ENCODE data around the gene POLR1F. TPM values are rescaled to one million over a fixed set of nuclear protein-coding genes. Genes with fewer than 3 reads are reported as not detected.

The POLR1F gene
- total RNA-seq = 4.7 and 6.7 TPM in 2 replicates

GRCh38 chr7:19708397-19709248 lies at the start of gene POLR1F:
Gene POLR1F, minus strand, starts transcription at chr7:19709037. Its CDS starts 21 bp downstream, at chr7:19709016.

Small RNA genes lying within 50 kb of the gene (small RNA-seq; reads per million reads assigned to genes)
- 0.23 reads per million for gene MIR3146

Other genes starting within 250 kb of the POLR1F start
- gene TMEM196, start 64.6 kb upstream of the POLR1F start, total RNA-seq = not detected in 2 replicates